GM18951 (cell line): ENCODE results near the gene WASF2.
"Not testable (repeated sequence)": the region's sequence is repeated elsewhere in the genome, so short reads cannot be mapped to it uniquely, and the experiment has no call there.

ENCODE experiments used
- POLR2A ChIP-seq: IDR thresholded peaks from 4 replicates; pipeline ENCODE4 v1.6.1; 2011; ENCODE audit warnings: mild to moderate bottlenecking; ENCODE audit not compliant: insufficient read length, insufficient read depth; ENCODE audit errors: extremely low read depth
- in situ Hi-C: fragments of 300-500 bp; cut with MboI; formaldehyde crosslinking; loops from one replicate; pipeline ENCODE4 v1.12.0; 2022; ENCODE audit warnings: low sequenced_read_pairs, mixed read lengths, inconsistent platforms; ENCODE audit not compliant: unreplicated experiment

Gene WASF2, protein sequence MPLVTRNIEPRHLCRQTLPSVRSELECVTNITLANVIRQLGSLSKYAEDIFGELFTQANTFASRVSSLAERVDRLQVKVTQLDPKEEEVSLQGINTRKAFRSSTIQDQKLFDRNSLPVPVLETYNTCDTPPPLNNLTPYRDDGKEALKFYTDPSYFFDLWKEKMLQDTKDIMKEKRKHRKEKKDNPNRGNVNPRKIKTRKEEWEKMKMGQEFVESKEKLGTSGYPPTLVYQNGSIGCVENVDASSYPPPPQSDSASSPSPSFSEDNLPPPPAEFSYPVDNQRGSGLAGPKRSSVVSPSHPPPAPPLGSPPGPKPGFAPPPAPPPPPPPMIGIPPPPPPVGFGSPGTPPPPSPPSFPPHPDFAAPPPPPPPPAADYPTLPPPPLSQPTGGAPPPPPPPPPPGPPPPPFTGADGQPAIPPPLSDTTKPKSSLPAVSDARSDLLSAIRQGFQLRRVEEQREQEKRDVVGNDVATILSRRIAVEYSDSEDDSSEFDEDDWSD

DNA sequence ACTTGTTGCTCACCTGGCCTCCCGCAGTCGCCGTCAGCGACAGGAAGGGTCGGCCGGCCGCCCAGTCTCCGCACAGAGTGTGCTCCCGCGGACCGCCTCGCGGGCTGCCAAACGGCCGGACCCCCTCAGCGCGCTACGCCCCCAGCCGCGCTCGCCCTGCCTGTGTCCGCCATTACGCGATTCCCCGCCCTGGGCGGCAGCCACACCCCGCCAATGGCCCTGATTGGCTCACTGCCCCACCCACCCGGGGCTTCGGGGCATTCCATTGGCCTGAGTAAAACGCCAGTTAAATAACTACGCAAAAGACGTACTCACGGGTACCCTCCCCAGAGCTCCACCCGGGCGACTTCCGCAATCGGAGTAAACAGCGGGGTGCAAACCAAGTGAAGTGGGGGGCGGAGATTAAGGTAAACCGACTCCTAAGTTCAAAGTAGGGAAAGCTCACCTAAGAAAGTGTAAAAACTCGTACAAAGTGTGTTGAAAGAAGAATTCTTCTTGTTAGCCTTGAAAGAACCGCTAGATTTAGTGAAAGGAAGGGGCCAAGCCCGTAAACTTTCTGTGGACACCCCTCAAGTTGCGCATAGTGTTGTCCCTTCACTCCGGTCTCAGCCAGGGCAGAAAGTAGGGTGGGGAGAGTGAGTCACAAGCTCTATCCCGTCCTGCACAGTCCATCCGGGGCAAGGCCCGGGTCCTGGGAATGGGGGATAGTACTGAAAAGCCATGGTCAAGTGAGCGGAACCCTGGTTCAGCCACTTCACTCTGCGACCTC is at the start of gene WASF2:
WASF2 (minus strand) TSS at position 195 of the 769 bp plus-strand sequence. CDS start 61,277 bp downstream, outside the sequence.
- in situ Hi-C loops = no loop called here
- peak; percentile 79 for TF ChIP-seq POLR2A

DNA sequence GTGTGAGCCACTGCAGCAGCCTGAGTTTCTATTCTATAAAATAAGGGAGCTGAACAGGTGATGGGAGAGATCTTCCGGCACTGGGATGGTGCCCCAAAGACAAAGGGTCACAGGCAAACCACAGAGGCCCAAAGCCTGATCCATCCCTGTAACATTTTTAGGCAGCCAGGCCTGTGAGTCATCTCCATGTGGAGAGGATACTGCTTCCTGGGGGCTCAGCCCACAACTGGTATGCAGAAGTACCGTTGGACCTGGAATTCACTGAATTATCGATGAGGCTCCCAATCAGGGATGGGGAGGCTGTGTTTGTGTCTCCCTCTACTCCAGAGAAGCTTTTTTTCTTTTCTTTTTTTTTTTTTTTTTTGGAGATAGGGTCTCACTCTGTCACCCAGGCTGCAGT is 48.8 kb upstream of the WASF2 start:
- in situ Hi-C loops = no loop called here
- TF ChIP-seq POLR2A = no peak

DNA sequence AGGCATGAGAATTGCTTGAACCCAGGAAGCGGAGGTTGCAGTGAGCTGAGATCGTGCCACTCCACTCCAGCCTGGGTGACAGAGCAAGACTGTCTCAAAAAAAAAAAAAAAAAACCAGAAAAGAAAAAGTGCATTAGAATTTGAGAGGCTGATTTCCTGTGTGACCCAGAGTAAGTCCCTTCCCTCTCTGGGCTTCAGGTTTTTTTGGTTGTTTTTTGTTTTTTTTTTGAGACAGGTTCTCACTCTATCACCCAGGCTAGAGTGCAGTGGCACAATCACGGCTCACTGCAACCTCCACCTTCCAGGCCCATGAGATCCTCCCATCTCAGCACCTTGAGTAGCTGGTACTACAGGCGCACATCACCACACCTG is 48.3 kb upstream of the WASF2 start:
- in situ Hi-C loops = not testable (repeated sequence)

DNA sequence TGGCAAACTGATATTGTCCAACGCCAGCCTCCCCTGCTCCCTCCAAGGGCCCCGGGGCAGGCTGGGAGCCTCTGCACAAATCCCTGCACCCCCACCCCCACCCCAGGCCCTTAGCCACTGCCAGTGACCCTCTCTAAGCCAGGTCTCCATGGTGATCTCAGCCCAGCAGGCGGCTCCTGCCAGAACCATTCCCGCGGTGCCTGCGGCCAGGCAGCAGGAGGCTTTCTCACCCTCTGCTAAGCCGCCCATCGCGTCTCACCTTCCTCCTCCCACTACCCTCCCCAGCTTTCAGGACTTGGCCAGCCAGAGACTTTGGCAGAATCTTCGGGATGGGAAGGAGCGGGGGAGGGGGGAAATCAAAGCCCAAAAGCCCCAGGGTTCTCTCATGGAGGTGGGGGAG is 46.8 kb upstream of the WASF2 start:
- no peak for TF ChIP-seq POLR2A
- in situ Hi-C loops = no loop called here

DNA sequence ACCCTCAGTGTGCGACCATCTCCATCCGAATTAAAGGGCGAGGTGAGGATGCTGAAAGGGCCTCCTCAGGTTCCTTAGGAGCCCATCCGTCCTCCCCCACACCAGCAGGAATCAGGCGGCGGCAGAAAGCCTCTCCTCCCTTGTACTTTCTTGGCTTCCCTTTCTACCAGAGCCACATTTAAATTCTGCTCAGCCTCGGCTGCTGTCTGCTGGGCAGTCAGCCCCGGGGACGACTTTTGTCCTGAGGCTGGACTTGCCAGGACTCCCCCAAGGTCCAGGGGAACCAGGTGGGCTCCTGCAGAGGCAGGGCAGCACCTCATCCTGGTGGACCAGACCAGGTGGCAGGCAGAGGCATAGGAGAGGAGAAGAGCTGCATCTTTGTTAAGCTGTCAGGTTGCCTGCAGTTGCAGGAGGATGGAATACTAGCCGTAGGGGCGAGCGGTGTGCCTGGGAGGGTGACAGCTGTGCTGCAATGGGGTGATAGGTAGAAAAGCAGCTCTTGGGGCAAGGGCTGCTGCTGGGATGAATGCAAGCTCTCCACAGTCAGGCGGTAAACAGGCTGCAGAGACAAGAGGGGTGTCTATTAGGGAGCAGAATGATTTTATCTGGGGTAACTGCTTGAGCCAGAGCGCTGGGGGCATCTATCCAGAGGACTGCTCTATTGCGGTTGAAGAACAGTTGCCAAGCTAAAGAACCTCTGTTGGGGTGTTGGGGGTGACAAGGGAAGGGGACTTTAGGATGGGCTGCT is 46.2 kb upstream of the WASF2 start:
- TF ChIP-seq POLR2A = no peak
- in situ Hi-C loops = no loop called here

DNA sequence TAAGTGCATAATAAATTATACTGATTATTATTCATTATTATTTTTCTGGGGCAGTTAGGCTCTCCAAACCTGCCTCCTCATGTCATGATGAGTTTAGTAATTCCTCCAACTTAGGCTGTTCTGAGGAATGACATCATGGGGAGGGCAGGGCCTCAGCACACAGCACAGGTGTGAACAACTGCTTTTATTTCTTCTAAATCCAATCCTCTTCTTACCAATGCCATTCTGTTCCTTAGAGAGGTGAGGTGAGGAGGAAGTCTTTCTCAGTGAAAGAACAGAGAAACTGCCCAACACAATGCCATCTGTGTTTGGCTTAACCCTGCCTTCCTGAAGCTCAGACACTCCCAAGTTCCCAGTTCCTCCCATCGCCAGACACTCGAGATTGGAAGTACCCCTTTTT is 45.4 kb upstream of the WASF2 start:
- in situ Hi-C loops = no loop called here
- TF ChIP-seq POLR2A = no peak

DNA sequence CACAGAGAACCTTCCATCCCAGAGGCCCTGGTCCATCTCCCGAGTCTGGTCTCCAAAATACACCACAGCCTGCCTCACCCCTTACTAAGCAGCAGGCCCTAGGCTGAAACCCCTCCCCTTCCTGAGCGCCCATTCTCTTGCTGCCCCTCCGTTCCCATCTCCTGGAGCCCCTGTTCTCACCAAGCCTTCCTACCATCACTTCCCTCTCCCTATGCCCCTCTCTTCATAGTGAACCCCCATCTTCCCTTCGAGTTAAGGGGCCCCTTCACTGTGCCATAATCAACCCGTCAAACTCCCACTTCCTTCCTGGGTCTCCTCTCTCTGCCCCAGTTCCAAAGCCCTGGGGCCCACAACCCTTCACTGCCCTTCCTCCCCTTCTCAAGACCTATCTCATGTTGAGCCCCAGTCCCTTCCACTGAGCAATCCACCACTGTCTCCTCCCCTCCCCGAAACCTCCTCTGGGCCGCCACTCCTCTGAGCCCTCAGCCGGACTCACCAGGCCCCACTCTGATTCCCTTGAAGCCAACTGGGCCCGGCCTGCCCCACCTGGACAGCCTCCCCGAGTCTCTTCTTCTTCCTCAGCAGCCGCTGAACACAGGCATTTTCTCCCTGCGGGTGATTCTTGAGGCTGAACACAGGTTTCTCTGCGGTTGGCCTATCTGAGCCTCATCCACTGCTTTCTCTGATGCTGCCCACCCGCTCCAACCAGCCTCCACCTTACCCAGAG is 42.2 kb upstream of the WASF2 start:
- in situ Hi-C loops = no loop called here
- TF ChIP-seq POLR2A = no peak

DNA sequence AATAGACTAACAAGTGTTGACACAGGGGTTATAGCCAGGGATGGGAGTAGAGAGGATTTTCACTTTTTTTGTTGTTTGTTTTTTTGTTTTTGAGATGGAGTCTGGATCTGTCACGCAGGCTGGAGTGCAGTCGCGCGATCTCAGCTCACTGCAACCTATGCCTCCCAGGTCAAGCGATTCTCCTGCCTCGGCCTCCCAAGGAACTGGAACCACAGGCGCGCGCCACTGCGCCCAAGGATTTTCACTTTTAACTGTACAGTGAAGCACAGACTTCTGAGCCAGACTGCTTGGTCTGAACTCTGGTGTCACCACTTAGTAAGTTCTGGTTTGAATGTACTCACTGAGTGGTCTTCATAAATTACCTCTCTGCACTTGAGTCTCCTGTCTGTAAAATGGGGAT is 40.2 kb upstream of the WASF2 start:
- no peak for TF ChIP-seq POLR2A

DNA sequence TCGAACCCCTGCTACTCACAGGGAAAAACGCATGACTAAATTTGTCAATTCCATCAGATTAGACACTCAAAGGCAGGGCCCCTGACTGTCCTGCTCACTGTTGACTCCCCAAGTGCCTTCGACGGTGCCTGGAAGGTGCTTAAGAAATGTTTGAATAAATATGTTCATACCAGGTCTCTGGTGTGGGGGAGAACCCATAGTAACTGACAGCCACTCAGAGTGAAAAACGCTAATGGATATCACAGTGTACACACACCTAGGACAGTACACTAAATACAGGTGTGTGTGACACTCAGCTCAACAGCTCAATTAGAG is 39.7 kb upstream of the WASF2 start:
- no peak for TF ChIP-seq POLR2A
- in situ Hi-C loops = no loop called here

More for the DNA sequence above, 40.2 kb upstream of the WASF2 start:
- in situ Hi-C loops = no loop called here

DNA sequence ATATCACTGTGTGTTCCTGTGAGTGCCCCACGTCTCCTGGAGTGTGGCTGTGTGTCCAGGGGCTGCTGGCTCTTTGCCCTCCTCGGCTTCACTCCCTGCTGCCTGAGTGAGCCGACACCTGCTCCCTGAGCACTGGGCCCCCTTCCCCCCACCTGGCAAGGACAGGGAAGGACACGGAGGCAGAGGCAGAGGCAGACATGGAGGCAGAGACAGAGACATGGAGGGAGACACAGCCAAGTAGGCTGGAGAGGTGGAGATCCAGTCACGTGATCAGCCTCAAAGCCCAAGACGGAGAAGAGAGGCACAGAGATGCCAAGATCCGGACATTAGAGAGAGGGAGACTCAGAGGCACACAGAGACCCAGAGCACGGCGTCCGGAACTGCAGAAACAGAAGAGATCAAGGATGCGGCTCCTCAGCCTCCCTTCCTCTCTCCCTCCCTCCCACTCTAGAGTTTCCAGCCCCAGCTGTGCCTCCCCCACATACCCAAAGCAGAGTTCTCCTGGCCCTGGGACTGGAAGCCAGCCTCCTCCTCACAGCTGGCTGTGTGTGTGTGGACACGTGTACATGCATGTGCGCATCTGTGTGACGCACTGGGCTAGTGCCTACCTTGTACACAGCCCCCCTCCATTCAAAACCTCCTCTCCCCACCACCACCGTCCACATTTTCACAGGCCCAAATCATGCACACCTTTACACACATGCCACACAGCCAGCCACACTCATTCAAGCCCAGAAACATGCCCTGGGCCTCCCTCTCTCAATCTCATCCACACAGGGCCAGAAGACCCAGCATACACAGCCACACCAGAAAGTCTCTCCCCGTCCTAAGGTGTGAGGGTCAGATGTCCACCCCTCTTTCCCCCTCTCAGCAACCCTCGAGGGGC is 39.1 kb upstream of the WASF2 start:
- in situ Hi-C loops = no loop called here
- no peak for TF ChIP-seq POLR2A

DNA sequence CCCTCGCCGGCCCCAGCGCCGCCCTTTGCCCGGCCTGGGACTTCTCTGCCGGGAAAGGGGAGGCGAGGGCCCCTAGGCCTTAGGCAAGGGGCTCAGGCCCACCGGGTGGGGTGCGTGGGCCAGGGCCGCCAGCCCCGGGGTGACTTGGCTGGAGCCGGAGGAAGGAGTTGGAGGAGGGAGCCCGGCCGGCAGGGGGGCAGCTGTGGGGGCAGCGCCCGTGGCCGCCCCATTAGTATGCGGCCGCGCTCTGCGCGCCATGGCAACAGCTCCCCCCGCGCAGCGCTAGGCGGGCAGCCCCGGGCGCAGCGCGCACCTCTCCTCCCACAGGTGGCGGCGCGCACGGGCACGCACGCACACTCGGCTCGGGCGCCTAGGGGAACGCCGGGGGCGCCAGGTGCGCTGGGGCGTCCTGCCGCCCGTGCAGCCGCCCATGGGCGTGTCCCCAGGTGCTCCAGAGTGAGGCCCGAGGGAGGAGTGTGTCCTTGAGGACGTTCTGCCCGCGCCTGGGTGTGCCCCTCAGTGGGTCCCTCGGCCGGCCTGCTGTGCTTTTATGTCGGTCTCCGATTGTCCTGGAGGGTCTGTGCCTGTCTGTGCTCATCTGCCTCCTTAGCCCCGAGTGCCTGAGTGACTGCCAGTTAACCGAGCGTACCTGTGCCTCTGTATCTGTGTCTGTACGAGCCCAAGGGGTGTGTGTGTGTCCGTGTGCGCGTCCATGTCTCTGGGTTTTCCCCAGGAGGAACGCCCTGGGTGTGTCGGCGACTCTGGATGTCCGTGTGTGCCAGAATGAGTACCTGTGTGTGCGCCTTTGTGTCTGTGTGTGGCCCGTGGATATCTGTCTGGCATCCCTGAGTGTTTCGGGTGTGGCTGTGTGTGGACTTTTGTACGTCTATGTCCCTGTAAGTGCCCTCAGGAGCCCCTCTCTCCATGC is 38.2 kb upstream of the WASF2 start:
- TF ChIP-seq POLR2A = no peak
- in situ Hi-C loops = no loop called here

DNA sequence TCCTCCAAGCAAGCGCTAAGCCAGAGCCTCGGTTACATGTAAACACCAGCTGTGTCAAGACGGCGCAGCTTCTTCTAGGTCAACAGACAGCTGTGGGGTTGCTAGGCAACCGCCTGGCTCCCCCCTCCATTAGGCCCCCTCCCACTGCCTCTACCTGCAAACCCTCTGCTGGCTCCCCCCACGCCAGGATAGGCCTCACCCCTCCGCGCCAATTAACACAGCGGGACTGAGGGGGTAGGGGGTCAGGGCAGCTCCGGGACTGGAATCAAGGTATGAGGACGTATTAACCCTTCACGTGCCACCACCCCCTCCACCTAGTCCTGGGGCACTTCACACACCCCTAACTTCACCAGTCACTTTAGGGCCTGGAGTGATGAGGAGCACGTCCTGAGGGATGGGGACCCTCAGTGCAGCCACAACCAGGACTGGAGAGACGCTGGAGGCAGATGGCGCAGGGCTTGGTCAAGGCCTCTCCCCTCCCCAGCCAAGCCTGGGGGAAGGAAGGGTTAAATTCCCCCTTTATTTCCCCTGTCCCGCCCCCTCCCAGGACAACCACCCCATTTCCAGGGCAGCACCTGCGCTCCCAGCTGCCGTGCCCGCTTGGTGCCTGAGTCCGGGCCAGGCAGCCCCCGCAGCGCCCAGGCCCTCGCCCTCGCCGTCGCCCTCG is 37.4 kb upstream of the WASF2 start:
- no peak for TF ChIP-seq POLR2A
- in situ Hi-C loops = no loop called here
